ENCODE results near the gene REXO4.

The REXO4 gene

GRCh38 chr9:133448487-133448972 lies 30.7 kb upstream of the REXO4 start:
- Histone ChIP-seq H3K4me1 (ENCODE audit: control insufficient read depth in 1 of 2, insufficient read depth in 2 of 2, low read length in 2 of 2) (no peaks in the 10 kb centered on the region), H3K27me3 (ENCODE audit: low read depth, low read length) (no peaks in the 10 kb centered on the region), H3K4me3 (ENCODE audit: low read depth in 1 of 2, low read length in 2 of 2) (no peak overlapping the region)

GRCh38 chr9:133445293-133445969 lies 27.6 kb upstream of the REXO4 start:
- no peaks in the 10 kb centered on the region for H3K27me3 ChIP-seq (ENCODE audit: low read depth, low read length)
- no peak overlapping the region for H3K27ac ChIP-seq (ENCODE audit: low read length)
- no peaks in the 10 kb centered on the region for H3K36me3 ChIP-seq (ENCODE audit: control insufficient read depth in 1 of 2, insufficient read depth in 2 of 2, low read length in 2 of 2)
- H3K4me1 ChIP-seq (ENCODE audit: control insufficient read depth in 1 of 2, insufficient read depth in 2 of 2, low read length in 2 of 2) = no peaks in the 10 kb centered on the region
- H3K9me3 ChIP-seq (ENCODE audit: control insufficient read depth in 1 of 2, low read length in 2 of 2) = no peaks in the 10 kb centered on the region
- no peak overlapping the region for H3K4me3 ChIP-seq (ENCODE audit: low read depth in 1 of 2, low read length in 2 of 2)

More at GRCh38 chr9:133448487-133448972, 30.7 kb upstream of the REXO4 start:
- Histone ChIP-seq H3K27ac (ENCODE audit: low read length) (no peak overlapping the region), H3K9me3 (ENCODE audit: control insufficient read depth in 1 of 2, low read length in 2 of 2) (no peaks in the 10 kb centered on the region), H3K36me3 (ENCODE audit: control insufficient read depth in 1 of 2, insufficient read depth in 2 of 2, low read length in 2 of 2) (no peaks in the 10 kb centered on the region)

GRCh38 chr9:133443982-133444381 lies 26.2 kb upstream of the REXO4 start:
- H3K9me3 ChIP-seq (ENCODE audit: control insufficient read depth in 1 of 2, low read length in 2 of 2) = no peaks in the 10 kb centered on the region
- H3K4me1 ChIP-seq (ENCODE audit: control insufficient read depth in 1 of 2, insufficient read depth in 2 of 2, low read length in 2 of 2) = no peaks in the 10 kb centered on the region
- H3K4me3 ChIP-seq (ENCODE audit: low read depth in 1 of 2, low read length in 2 of 2) = no peak overlapping the region
- H3K27me3 ChIP-seq (ENCODE audit: low read depth, low read length) = no peaks in the 10 kb centered on the region
- H3K27ac ChIP-seq (ENCODE audit: low read length) = no peak overlapping the region
- no peaks in the 10 kb centered on the region for H3K36me3 ChIP-seq (ENCODE audit: control insufficient read depth in 1 of 2, insufficient read depth in 2 of 2, low read length in 2 of 2)

GRCh38 chr9:133443248-133443647 lies 25.4 kb upstream of the REXO4 start:
- Histone ChIP-seq H3K4me1 (ENCODE audit: control insufficient read depth in 1 of 2, insufficient read depth in 2 of 2, low read length in 2 of 2) (no peaks in the 10 kb centered on the region), H3K36me3 (ENCODE audit: control insufficient read depth in 1 of 2, insufficient read depth in 2 of 2, low read length in 2 of 2) (no peaks in the 10 kb centered on the region), H3K27me3 (ENCODE audit: low read depth, low read length) (no peaks in the 10 kb centered on the region)

GRCh38 chr9:133441571-133441970 lies 23.8 kb upstream of the REXO4 start:
- Histone ChIP-seq H3K4me3 (ENCODE audit: low read depth in 1 of 2, low read length in 2 of 2) (no peak overlapping the region), H3K27me3 (ENCODE audit: low read depth, low read length) (no peaks in the 10 kb centered on the region), H3K36me3 (ENCODE audit: control insufficient read depth in 1 of 2, insufficient read depth in 2 of 2, low read length in 2 of 2) (no peaks in the 10 kb centered on the region), H3K9me3 (ENCODE audit: control insufficient read depth in 1 of 2, low read length in 2 of 2) (no peaks in the 10 kb centered on the region), H3K4me1 (ENCODE audit: control insufficient read depth in 1 of 2, insufficient read depth in 2 of 2, low read length in 2 of 2) (no peaks in the 10 kb centered on the region), H3K27ac (ENCODE audit: low read length) (no peak overlapping the region)

More at GRCh38 chr9:133443248-133443647, 25.4 kb upstream of the REXO4 start:
- Histone ChIP-seq H3K4me3 (ENCODE audit: low read depth in 1 of 2, low read length in 2 of 2) (no peak overlapping the region), H3K9me3 (ENCODE audit: control insufficient read depth in 1 of 2, low read length in 2 of 2) (no peaks in the 10 kb centered on the region), H3K27ac (ENCODE audit: low read length) (no peak overlapping the region)

- Histone ChIP-seq H3K36me3 (ENCODE audit: control insufficient read depth in 1 of 2, insufficient read depth in 2 of 2, low read length in 2 of 2) (no peaks in the 10 kb centered on the region), H3K9me3 (ENCODE audit: control insufficient read depth in 1 of 2, low read length in 2 of 2) (no peaks in the 10 kb centered on the region), H3K4me3 (ENCODE audit: low read depth in 1 of 2, low read length in 2 of 2) (no peak overlapping the region), H3K27ac (ENCODE audit: low read length) (no peak overlapping the region), H3K4me1 (ENCODE audit: control insufficient read depth in 1 of 2, insufficient read depth in 2 of 2, low read length in 2 of 2) (no peaks in the 10 kb centered on the region), H3K27me3 (ENCODE audit: low read depth, low read length) (no peaks in the 10 kb centered on the region)
Measured at GRCh38 chr9:133440874-133441273, 23.1 kb upstream of the REXO4 start.

GRCh38 chr9:133439337-133439736 lies 21.5 kb upstream of the REXO4 start:
- Histone ChIP-seq H3K36me3 (ENCODE audit: control insufficient read depth in 1 of 2, insufficient read depth in 2 of 2, low read length in 2 of 2) (no peaks in the 10 kb centered on the region), H3K9me3 (ENCODE audit: control insufficient read depth in 1 of 2, low read length in 2 of 2) (no peaks in the 10 kb centered on the region), H3K4me1 (ENCODE audit: control insufficient read depth in 1 of 2, insufficient read depth in 2 of 2, low read length in 2 of 2) (no peaks in the 10 kb centered on the region), H3K4me3 (ENCODE audit: low read depth in 1 of 2, low read length in 2 of 2) (no peak overlapping the region), H3K27me3 (ENCODE audit: low read depth, low read length) (no peaks in the 10 kb centered on the region), H3K27ac (ENCODE audit: low read length) (no peak overlapping the region)

- H3K36me3 ChIP-seq (ENCODE audit: control insufficient read depth in 1 of 2, insufficient read depth in 2 of 2, low read length in 2 of 2) = no peaks in the 10 kb centered on the region
- no peaks in the 10 kb centered on the region for H3K9me3 ChIP-seq (ENCODE audit: control insufficient read depth in 1 of 2, low read length in 2 of 2)
- H3K27me3 ChIP-seq (ENCODE audit: low read depth, low read length) = no peaks in the 10 kb centered on the region
- H3K4me1 ChIP-seq (ENCODE audit: control insufficient read depth in 1 of 2, insufficient read depth in 2 of 2, low read length in 2 of 2) = no peaks in the 10 kb centered on the region
- no peak overlapping the region for H3K4me3 ChIP-seq (ENCODE audit: low read depth in 1 of 2, low read length in 2 of 2)
- H3K27ac ChIP-seq (ENCODE audit: low read length) = no peak overlapping the region
Measured at GRCh38 chr9:133437753-133438531, 20.1 kb upstream of the REXO4 start.

- no peak overlapping the region for H3K27ac ChIP-seq (ENCODE audit: low read length)
- no peak overlapping the region for H3K4me3 ChIP-seq (ENCODE audit: low read depth in 1 of 2, low read length in 2 of 2)
- no peaks in the 10 kb centered on the region for H3K9me3 ChIP-seq (ENCODE audit: control insufficient read depth in 1 of 2, low read length in 2 of 2)
- H3K36me3 ChIP-seq (ENCODE audit: control insufficient read depth in 1 of 2, insufficient read depth in 2 of 2, low read length in 2 of 2) = no peaks in the 10 kb centered on the region
- H3K4me1 ChIP-seq (ENCODE audit: control insufficient read depth in 1 of 2, insufficient read depth in 2 of 2, low read length in 2 of 2) = no peaks in the 10 kb centered on the region
- no peaks in the 10 kb centered on the region for H3K27me3 ChIP-seq (ENCODE audit: low read depth, low read length)
Measured at GRCh38 chr9:133436681-133437080, 18.9 kb upstream of the REXO4 start.

- Histone ChIP-seq H3K4me1 (ENCODE audit: control insufficient read depth in 1 of 2, insufficient read depth in 2 of 2, low read length in 2 of 2) (peaks cover 0 to 7% of the 10 kb centered on the region in 2 donors), H3K27ac (ENCODE audit: low read length) (no peak overlapping the region)
Measured at GRCh38 chr9:133433351-133433843, 15.6 kb upstream of the REXO4 start.

GRCh38 chr9:133430244-133430643 lies 12.4 kb upstream of the REXO4 start:
- no peak overlapping the region for H3K4me3 ChIP-seq (ENCODE audit: low read depth in 1 of 2, low read length in 2 of 2)
- H3K27ac ChIP-seq (ENCODE audit: low read length) = no peak overlapping the region
- H3K9me3 ChIP-seq (ENCODE audit: control insufficient read depth in 1 of 2, low read length in 2 of 2) = no peaks in the 10 kb centered on the region
- peaks cover 4% of the 10 kb centered on the region for H3K27me3 ChIP-seq (ENCODE audit: low read depth, low read length)
- H3K4me1 ChIP-seq (ENCODE audit: control insufficient read depth in 1 of 2, insufficient read depth in 2 of 2, low read length in 2 of 2) = peaks cover 0 to 7% of the 10 kb centered on the region in 2 donors
- peaks cover 0 to 2% of the 10 kb centered on the region in 2 donors for H3K36me3 ChIP-seq (ENCODE audit: control insufficient read depth in 1 of 2, insufficient read depth in 2 of 2, low read length in 2 of 2)

More at GRCh38 chr9:133433351-133433843, 15.6 kb upstream of the REXO4 start:
- Histone ChIP-seq H3K9me3 (ENCODE audit: control insufficient read depth in 1 of 2, low read length in 2 of 2) (no peaks in the 10 kb centered on the region), H3K36me3 (ENCODE audit: control insufficient read depth in 1 of 2, insufficient read depth in 2 of 2, low read length in 2 of 2) (no peaks in the 10 kb centered on the region), H3K27me3 (ENCODE audit: low read depth, low read length) (no peaks in the 10 kb centered on the region), H3K4me3 (ENCODE audit: low read depth in 1 of 2, low read length in 2 of 2) (no peak overlapping the region)

Measured in muscle layer of duodenum (tissue), 2 donors.